ENCODE data around the gene RHOJ. TPM values are rescaled to one million over a fixed set of nuclear protein-coding genes. Genes with fewer than 3 reads are reported as not detected.

RHOJ gene
- polyA plus RNA-seq, 1 donor from 2014 or later: 0.10 TPM

DNA sequence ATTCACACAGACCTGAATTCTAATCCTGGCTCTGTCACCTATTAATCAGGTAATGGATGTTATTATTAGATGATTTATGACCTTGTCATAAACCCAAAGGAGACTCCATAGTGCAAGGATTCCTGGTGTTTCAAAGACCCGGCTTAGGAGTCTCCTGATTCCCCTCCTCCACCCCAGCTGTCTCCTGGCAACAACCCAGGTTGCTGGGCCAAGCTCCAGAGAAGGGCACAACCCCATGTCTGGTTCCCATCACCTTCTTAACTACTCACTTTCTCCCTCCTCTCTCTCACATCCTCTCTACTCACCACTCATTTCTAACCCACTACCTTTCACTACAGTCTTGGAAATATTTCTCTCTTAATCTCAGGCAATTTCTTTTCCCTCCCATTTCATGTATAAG lies 41.6 kb downstream of the RHOJ start:
- H3K4me3 ChIP-seq (ENCODE audit: low read length): no peak overlapping the region
- H3K27me3 ChIP-seq (ENCODE audit: insufficient read depth, low read depth, low read length): no peaks in the 10 kb centered on the region
- H3F3A ChIP-seq (ENCODE audit: insufficient read depth, low read length, poor library complexity, severe bottlenecking): no peaks in the 10 kb centered on the region

DNA sequence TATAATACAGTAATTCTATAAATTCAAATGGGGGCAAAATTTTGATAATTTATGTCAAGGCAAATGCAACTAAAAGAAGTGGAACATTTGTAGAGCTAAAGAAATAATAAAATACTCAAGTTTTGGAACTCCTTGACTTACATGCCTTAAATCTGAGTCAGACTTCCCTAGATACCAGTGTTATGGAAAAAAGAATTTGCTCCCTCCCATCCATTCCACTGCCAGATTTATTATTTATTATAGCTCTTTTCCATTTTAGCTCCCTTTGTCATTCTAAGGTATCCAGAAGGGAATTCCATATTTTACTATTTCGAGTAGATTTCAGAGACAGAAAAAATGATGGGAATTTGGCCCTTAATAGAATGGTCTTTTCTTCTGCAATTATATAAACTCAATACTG lies 44.0 kb downstream of the RHOJ start:
- Histone ChIP-seq H2AFZ (ENCODE audit: low read depth, low read length) (no peak overlapping the region), H3K4me2 (ENCODE audit: low read length) (no peak overlapping the region), H3K9ac (ENCODE audit: low read length) (no peak overlapping the region), H3K9me2 (ENCODE audit: insufficient read depth, low read length) (no peaks in the 10 kb centered on the region), H3K27ac (ENCODE audit: low read length) (no peak overlapping the region), H3K36me3 (ENCODE audit: insufficient read depth, low read length) (no peaks in the 10 kb centered on the region), H3F3A (ENCODE audit: insufficient read depth, low read length, poor library complexity, severe bottlenecking) (no peaks in the 10 kb centered on the region), H3K9me3 (ENCODE audit: low read length) (no peaks in the 10 kb centered on the region), H4K20me1 (ENCODE audit: insufficient read depth) (no peaks in the 10 kb centered on the region), H3K4me3 (ENCODE audit: low read length) (no peak overlapping the region), H3K79me2 (replicated peaks; ENCODE audit: insufficient read depth, low read length) (no peaks in the 10 kb centered on the region), H3K27me3 (ENCODE audit: insufficient read depth, low read depth, low read length) (no peaks in the 10 kb centered on the region)
- TF ChIP-seq, protein P1, sequence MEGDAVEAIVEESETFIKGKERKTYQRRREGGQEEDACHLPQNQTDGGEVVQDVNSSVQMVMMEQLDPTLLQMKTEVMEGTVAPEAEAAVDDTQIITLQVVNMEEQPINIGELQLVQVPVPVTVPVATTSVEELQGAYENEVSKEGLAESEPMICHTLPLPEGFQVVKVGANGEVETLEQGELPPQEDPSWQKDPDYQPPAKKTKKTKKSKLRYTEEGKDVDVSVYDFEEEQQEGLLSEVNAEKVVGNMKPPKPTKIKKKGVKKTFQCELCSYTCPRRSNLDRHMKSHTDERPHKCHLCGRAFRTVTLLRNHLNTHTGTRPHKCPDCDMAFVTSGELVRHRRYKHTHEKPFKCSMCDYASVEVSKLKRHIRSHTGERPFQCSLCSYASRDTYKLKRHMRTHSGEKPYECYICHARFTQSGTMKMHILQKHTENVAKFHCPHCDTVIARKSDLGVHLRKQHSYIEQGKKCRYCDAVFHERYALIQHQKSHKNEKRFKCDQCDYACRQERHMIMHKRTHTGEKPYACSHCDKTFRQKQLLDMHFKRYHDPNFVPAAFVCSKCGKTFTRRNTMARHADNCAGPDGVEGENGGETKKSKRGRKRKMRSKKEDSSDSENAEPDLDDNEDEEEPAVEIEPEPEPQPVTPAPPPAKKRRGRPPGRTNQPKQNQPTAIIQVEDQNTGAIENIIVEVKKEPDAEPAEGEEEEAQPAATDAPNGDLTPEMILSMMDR (IDR thresholded peaks at IDR 0.05; ENCODE audit: poor library complexity, severe bottlenecking): no peak
- TF ChIP-seq, protein P2, sequence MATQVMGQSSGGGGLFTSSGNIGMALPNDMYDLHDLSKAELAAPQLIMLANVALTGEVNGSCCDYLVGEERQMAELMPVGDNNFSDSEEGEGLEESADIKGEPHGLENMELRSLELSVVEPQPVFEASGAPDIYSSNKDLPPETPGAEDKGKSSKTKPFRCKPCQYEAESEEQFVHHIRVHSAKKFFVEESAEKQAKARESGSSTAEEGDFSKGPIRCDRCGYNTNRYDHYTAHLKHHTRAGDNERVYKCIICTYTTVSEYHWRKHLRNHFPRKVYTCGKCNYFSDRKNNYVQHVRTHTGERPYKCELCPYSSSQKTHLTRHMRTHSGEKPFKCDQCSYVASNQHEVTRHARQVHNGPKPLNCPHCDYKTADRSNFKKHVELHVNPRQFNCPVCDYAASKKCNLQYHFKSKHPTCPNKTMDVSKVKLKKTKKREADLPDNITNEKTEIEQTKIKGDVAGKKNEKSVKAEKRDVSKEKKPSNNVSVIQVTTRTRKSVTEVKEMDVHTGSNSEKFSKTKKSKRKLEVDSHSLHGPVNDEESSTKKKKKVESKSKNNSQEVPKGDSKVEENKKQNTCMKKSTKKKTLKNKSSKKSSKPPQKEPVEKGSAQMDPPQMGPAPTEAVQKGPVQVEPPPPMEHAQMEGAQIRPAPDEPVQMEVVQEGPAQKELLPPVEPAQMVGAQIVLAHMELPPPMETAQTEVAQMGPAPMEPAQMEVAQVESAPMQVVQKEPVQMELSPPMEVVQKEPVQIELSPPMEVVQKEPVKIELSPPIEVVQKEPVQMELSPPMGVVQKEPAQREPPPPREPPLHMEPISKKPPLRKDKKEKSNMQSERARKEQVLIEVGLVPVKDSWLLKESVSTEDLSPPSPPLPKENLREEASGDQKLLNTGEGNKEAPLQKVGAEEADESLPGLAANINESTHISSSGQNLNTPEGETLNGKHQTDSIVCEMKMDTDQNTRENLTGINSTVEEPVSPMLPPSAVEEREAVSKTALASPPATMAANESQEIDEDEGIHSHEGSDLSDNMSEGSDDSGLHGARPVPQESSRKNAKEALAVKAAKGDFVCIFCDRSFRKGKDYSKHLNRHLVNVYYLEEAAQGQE (IDR thresholded peaks at IDR 0.05; ENCODE audit: borderline replicate concordance): no peak
- TF ChIP-seq MXI1 (conservative IDR thresholded peaks at IDR 0.05; ENCODE audit: poor library complexity, severe bottlenecking) (no peak), RAD21 (conservative IDR thresholded peaks at IDR 0.05) (no peak), TAF1 (IDR thresholded peaks at IDR 0.05; ENCODE audit: low read depth) (no peak), SMC3 (conservative IDR thresholded peaks at IDR 0.05; ENCODE audit: poor library complexity) (no peak), EP300 (conservative IDR thresholded peaks at IDR 0.05; ENCODE audit: poor library complexity, severe bottlenecking) (no peak), POLR2AphosphoS5 (IDR thresholded peaks at IDR 0.05) (no peak)

More for the DNA sequence above, 41.6 kb downstream of the RHOJ start:
- Histone ChIP-seq H3K9me2 (ENCODE audit: insufficient read depth, low read length) (no peaks in the 10 kb centered on the region), H3K79me2 (replicated peaks; ENCODE audit: insufficient read depth, low read length) (no peaks in the 10 kb centered on the region), H2AFZ (ENCODE audit: low read depth, low read length) (no peak overlapping the region), H3K36me3 (ENCODE audit: insufficient read depth, low read length) (no peaks in the 10 kb centered on the region), H3K4me2 (ENCODE audit: low read length) (no peak overlapping the region), H4K20me1 (ENCODE audit: insufficient read depth) (no peaks in the 10 kb centered on the region), H3K9me3 (ENCODE audit: low read length) (no peaks in the 10 kb centered on the region), H3K27ac (ENCODE audit: low read length) (no peak overlapping the region), H3K9ac (ENCODE audit: low read length) (no peak overlapping the region)
- no peak for TF ChIP-seq TAF1 (IDR thresholded peaks at IDR 0.05; ENCODE audit: low read depth)
- TF ChIP-seq SMC3 (conservative IDR thresholded peaks at IDR 0.05; ENCODE audit: poor library complexity): no peak
- TF ChIP-seq EZH2 (IDR thresholded peaks at IDR 0.05; ENCODE audit: borderline replicate concordance, insufficient read depth, low read length, poor library complexity, severe bottlenecking): no peak
- TF ChIP-seq POLR2AphosphoS5 (IDR thresholded peaks at IDR 0.05): no peak
- no peak for TF ChIP-seq EP300 (conservative IDR thresholded peaks at IDR 0.05; ENCODE audit: poor library complexity, severe bottlenecking)
- TF ChIP-seq, protein P1 (IDR thresholded peaks at IDR 0.05; ENCODE audit: poor library complexity, severe bottlenecking): no peak
- TF ChIP-seq, protein P2 (IDR thresholded peaks at IDR 0.05; ENCODE audit: borderline replicate concordance): no peak
- no peak for TF ChIP-seq MXI1 (conservative IDR thresholded peaks at IDR 0.05; ENCODE audit: poor library complexity, severe bottlenecking)
- TF ChIP-seq RAD21 (conservative IDR thresholded peaks at IDR 0.05): no peak
